B cell (primary cell): Measurements from ENCODE around the gene PRKAG2.

Source experiments
- CTCF ChIP-seq: fragments of 200-600 bp; IDR thresholded peaks from one replicate; pipeline ENCODE4 v1.8.0; 2022; ENCODE audit warnings: antibody characterized with exemption, mild to moderate bottlenecking
- EZH2 ChIP-seq: IDR thresholded peaks from 2 replicates; pipeline ENCODE4 v1.6.1; 2012; ENCODE audit warnings: borderline replicate concordance, low read depth, mild to moderate bottlenecking, moderate library complexity, low read length; ENCODE audit not compliant: insufficient read depth, poor library complexity, severe bottlenecking

GRCh38 chr7:151666886-151667285, 210.0 kb downstream of the PRKAG2 start:
- no peak for TF ChIP-seq CTCF
- TF ChIP-seq EZH2: no peak
